Measurements from ENCODE around the gene OR2T34. TPM values are rescaled to one million over a fixed set of nuclear protein-coding genes. Genes with fewer than 3 reads are reported as not detected.

OR2T34 gene
- total RNA-seq, 4 donors from 2014 or later: not detected

DNA sequence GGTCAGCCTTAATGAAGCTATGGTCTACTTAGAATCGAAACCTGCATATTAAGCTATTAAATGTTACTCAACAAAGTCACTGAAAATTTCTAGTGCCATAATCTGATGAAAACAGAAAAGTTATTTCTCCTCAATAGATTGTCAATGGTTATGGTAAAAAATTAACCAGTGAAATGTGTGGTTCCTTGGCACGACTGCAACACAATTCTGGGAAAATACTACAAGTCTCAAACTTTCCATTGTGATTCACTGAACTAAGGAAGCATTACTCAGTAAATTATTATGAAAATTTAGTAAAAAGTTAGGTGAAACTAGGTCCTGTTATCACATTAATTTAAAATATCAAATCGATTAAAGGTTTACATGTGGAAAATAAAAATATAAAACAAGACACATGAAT is 35.7 kb upstream of the OR2T34 start:
- TF ChIP-seq, protein P1, sequence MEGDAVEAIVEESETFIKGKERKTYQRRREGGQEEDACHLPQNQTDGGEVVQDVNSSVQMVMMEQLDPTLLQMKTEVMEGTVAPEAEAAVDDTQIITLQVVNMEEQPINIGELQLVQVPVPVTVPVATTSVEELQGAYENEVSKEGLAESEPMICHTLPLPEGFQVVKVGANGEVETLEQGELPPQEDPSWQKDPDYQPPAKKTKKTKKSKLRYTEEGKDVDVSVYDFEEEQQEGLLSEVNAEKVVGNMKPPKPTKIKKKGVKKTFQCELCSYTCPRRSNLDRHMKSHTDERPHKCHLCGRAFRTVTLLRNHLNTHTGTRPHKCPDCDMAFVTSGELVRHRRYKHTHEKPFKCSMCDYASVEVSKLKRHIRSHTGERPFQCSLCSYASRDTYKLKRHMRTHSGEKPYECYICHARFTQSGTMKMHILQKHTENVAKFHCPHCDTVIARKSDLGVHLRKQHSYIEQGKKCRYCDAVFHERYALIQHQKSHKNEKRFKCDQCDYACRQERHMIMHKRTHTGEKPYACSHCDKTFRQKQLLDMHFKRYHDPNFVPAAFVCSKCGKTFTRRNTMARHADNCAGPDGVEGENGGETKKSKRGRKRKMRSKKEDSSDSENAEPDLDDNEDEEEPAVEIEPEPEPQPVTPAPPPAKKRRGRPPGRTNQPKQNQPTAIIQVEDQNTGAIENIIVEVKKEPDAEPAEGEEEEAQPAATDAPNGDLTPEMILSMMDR (IDR thresholded peaks at IDR 0.05; ENCODE audit: low read depth): no peak

DNA sequence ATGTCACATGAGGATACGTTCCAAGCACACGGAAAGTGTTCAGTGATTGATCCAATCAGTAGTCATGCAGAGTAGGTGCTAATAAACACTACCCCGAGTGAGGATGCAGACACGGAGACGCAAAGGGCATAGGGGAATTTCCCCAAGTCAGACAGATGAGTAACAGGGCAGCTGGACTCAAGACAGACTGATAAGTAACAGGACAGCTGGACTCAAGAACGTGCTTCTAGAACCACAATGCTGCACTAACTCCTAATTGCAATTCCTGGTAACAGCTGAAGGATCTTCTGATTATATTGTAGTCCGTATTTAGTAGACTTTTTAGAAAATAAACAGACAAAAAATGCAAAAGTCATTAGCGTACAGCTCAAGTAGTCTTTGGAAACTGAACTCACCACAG is 24.8 kb upstream of the OR2T34 start:
- TF ChIP-seq, protein P1 (IDR thresholded peaks at IDR 0.05; ENCODE audit: low read depth): no peak

DNA sequence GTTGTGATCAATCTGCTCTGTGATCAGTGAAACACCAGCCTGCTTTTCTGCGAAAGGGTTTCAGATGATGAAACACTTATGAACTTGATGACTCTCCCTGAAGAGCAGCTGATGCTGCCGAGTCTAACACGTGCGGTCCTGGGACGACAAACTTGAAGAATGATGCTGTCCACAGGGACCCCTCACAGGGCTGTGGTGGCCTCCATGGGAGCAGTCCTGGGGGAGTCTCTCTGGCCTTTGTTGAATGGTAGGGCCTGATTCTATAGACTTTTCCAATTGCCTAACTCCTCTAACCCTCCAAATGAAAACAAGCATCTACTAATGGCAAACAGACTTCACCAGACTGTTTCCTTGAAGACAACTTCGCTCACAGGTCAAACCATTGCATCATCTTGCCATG is 23.0 kb upstream of the OR2T34 start, which contains the start of gene OR2T10:
Gene OR2T10, minus strand, starts transcription at position 112 of the 400 bp plus-strand sequence. CDS start 3,932 bp downstream, outside the sequence.
- TF ChIP-seq, protein P1 (IDR thresholded peaks at IDR 0.05; ENCODE audit: low read depth): no peak

DNA sequence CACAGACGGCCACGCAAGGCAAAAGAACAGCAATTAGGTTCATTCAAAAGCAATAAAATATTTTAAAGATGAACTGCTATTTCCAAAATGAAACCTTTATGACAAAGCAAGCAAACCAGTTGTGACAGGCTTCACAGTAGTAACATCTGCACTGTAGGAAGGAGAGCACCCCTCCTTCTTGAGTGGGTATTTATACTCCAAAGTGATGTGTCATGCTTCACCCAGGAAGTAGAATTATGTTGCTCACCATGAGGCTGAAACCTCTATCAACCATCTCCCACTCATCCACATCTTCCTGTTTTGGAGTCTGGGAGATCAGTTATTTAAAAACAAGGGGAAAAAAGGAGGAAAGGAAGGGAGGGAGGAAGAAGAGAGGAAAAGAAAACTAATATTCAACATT is 22.1 kb upstream of the OR2T34 start:
- TF ChIP-seq, protein P1 (IDR thresholded peaks at IDR 0.05; ENCODE audit: low read depth): no peak

DNA sequence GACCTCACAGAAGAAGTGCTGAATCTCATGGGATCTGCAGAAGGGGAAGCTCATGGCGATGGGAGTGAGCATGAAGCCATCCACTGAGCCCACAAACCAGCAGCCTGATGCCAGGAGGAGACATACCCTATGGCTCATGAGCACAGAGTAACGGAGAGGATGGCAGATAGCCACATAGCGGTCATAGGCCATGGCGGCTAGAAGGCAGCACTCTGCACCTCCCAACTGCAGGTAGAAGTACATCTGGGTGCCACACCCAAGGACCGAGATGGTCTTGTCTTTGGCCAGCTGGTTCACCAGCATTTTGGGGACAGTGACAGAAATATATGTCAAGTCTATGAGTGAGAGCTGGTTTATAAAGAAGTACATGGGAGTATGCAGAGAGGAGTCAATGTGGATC is 18.7 kb upstream of the OR2T34 start:
- TF ChIP-seq, protein P1 (IDR thresholded peaks at IDR 0.05; ENCODE audit: low read depth): no peak

DNA sequence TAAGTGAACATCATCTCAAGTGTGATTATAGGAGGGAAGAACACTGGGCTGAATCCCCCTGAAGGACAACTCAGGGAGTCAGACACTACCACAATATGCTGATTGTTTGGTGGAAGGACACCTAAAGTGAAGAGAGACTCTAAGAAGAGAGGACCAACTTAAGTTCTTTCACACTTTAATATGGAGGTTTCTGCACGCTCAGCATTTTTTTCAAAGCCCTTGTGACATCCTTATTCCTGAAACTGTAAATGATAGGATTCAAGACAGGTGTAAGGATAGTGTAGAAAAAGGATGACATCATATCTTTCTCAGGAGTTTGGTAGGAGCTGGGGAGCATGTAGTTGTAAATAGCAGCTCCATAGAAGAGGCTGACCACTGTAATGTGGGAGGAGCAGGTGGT is 18.1 kb upstream of the OR2T34 start:
- TF ChIP-seq, protein P1 (IDR thresholded peaks at IDR 0.05; ENCODE audit: low read depth): no peak

DNA sequence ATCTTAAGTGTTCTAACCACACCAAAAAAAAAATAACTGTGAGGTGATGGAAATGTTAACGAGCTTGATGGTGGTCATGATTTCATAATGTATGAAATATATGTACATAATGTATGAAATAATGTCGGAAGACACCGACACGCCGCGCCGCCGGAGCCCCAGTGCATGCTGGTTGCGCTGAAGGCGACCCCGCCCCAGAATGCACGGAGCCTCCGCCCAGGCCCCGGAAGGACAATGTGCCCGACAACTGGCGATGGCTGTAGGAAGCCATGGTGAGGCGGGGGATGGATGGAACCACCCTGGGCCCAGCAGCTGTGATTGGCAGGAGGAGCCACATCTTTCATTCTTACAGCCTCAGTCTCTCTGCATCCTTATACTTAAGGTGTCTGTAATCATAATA is 15.5 kb upstream of the OR2T34 start:
- TF ChIP-seq, protein P1 (IDR thresholded peaks at IDR 0.05; ENCODE audit: low read depth): no peak
